ENCODE results near the gene MOB2.
"Not testable (repeated sequence)": the region's sequence is repeated elsewhere in the genome, so short reads cannot be mapped to it uniquely, and the experiment has no call there.

Gene MOB2

DNA sequence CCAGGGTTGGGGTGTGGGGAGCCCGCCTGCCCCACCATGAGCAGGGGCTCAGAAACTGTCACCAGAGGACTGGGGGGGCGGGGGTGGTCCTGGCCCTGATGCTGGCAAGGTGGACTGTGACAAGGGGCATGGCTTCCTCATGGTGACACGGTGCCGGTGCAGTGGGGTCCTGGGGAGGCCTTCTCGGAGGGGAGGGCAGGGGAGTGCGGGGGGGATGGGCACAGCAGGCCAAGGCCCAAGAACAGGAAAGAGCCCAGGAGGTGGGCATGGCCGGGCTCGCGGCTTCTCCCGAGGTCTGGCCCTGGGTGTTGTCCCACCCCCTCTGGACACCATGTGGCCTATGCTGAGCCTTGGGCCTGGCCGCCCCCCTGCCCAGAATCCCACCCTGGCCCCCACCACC is 47.2 kb downstream of the MOB2 start:
- no peak for DNase-seq

- no peak for DNase-seq
These were observed 47.6 kb downstream of the MOB2 start for GRCh38 chr11:1438967-1439330.

DNA sequence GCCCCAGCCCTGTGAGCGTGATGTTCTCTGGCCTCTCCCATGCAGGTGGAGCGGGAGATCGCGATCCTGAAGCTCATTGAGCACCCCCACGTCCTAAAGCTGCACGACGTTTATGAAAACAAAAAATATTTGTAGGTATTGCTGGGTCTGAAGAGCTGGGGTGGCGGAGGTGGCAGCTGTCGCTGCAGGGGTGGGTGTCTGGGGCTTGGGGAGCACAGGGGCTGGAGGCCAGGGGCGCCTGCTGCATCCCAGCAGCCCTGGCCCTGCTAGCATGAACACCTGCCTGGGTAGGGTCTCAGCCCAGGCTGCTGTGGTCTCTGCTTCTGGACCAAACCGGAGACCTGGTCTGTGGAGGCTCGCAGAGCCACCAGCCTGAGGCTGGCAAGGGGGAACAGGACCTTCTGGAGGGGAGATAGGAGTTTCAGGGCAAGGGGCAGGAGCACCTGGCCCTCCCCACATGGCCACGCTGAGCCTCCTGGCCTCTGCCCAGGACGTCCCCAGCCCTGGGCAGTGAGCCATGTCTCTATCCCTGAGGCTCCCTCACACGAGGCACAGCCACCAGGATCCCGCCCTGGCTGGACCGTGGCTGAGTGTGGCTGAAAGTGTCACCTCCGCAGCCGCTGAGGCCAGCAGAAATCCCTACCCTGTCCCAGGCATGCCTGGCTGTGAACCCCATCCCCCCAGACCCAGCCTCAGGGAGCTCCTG is 48.2 kb downstream of the MOB2 start:
- no peak for DNase-seq

GRCh38 chr11:1437500-1437899 is 49.1 kb downstream of the MOB2 start:
- DNase-seq = no peak

- no peak for DNase-seq
These were observed 50.0 kb downstream of the MOB2 start for GRCh38 chr11:1436468-1437039.

DNA sequence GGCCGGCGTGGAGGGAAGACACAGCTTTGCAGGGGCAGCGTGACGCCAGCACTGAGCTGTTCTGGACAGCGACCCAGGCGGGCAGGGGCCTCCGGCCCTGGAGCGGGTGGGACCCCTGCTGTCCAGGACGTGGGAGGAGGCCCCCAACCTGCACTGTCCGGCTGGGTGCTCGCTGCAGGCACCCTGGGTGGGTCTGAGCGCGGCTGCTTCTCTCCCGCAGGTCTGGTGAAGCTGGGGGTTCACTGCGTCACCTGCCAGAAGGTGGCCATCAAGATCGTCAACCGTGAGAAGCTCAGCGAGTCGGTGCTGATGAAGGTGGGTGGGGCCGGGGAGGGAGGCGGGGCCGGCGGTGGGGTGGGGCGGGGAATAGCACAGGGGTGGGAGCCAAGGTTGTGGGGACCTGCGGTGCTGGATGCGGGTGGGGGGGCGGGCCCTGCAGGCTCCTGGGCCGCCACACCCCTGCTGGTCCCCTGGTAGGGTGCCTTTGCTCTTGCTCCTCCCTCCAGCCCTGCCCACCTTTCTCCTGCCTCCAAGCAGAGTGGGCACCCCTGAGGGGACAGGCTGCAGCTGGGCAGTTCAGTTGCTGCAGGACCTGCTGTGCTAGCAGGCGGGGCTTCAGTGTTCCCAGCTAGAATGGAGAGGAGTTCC is 50.6 kb downstream of the MOB2 start:
- DNase-seq = no peak

DNA sequence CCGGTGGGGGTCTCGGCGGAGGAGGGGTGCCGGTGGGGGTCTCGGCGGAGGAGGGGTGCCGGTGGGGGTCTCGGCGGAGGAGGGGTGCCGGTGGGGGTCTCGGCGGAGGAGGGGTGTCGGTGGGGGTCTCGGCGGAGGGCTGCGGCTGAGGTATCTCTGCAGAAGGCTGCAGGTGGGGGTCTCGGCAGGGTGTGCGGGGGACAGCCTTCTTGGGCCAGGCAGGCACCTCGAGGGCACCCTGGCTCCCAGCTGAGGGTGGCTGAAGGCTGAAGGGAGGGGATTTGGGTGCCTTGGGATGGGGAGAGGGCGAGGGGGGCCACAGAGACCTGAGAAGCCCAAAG is 51.1 kb downstream of the MOB2 start:
- not testable (repeated sequence) for DNase-seq

GRCh38 chr11:1433977-1434640 is 52.5 kb downstream of the MOB2 start:
- DNase-seq = no peak

- no peak for DNase-seq
These were observed 53.0 kb downstream of the MOB2 start for GRCh38 chr11:1433568-1433967.

GRCh38 chr11:1428762-1429316 is 57.7 kb downstream of the MOB2 start:
- no peak for DNase-seq

DNA sequence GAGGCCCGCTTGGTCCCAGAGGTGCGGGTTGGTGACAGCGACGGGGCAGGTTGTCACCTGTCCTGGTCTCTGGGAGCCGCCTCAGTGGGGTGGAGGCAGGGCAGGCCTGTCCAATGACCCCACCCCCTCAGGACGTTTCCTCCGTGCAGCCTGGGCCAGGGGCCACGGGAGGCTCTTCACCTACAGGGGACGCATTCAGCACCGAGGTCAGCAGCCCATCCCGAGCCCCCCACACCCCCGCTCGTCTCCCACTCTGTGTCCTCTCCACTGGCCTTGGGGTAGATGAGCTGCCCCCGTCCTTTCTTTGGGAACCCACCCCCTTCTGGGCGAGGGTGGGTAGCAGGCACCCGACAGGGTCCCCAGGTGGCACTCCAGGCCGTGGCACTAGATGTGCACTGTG is 61.1 kb downstream of the MOB2 start:
- no peak for DNase-seq

GRCh38 chr11:1425006-1425405 is 61.6 kb downstream of the MOB2 start:
- DNase-seq = no peak

- not testable (repeated sequence) for DNase-seq
These were observed 63.2 kb downstream of the MOB2 start for GRCh38 chr11:1423406-1423805.

- DNase-seq = no peak
These were observed 63.6 kb downstream of the MOB2 start for GRCh38 chr11:1422981-1423380.

DNA sequence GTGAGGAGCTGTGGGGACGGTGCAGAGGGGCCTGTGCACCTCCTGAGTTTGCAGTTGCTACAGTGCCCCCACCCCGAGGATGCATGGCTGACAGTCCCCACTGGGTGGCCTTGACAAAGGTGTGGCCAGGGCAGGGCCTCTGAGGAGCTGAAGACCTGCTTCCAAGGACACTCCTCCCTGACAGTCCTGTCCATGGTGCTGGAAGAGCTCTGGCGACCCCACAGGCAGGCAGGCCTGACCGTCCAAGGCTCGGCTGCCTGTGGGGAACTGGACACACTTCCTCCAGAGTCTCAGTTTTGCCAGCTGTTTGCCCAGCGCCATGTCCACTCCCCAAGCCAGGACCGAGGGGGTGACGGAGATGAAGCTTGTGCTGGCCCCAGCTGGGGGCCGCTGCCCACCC is 64.1 kb downstream of the MOB2 start:
- DNase-seq = no peak

DNA sequence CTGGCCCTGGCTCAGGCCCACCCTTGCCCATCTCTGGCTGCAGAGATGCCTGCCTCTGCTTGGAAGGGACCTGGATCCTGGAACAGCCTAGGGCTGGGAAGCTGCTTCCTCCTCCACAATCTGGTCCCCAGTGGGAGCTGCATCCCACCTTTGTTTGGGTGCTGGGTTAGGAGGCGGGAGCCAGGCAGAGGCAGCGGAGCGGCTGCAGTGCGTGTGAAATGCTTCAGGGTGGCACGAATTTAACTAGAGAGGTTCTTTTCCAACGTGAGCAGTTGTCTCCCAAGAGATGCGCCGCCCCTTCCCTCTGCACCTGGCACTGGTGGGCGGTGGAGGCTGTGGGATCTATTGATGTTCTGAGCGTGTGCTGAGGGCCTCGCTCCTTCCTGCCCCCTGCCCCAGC is 65.3 kb downstream of the MOB2 start:
- no peak for DNase-seq

GRCh38 chr11:1419811-1420210 is 66.8 kb downstream of the MOB2 start:
- no peak for DNase-seq
